CD4-positive, alpha-beta T cell (primary cell): ENCODE measurements around the gene SORCS2. TPM values are rescaled to one million over a fixed set of nuclear protein-coding genes. Genes with fewer than 3 reads are reported as not detected.

Experiments used
- ATAC-seq: fragments of 200-7000 bp; cut with Tn5 transposase; one replicate; pipeline ENCODE4 v1.10.0; 2022; ENCODE audit warnings: mild to moderate bottlenecking; ENCODE audit not compliant: poor library complexity
- CTCF ChIA-PET: fragments of 350-600 bp; sonication (Branson Sonifier 250); formaldehyde crosslinking; loops from one replicate; lab custom pipeline; 2021; ENCODE audit warnings: antibody characterized with exemption, inconsistent platforms; lab: Charles Lee
- POLR2A ChIA-PET: fragments of 350-600 bp; sonication (Branson Sonifier 250); formaldehyde crosslinking; loops from one replicate; lab custom pipeline; 2021; ENCODE audit warnings: antibody characterized with exemption, inconsistent platforms; lab: Charles Lee
- DNase-seq, 14 experiments: peaks; one replicate each; pipeline ENCODE4 v3.0.0-alpha.2; 2013 to 2020; ENCODE audit warnings: mixed read lengths in 2 of 14
- H3K27ac ChIP-seq, 2 donors: one replicate each; pipeline versions ENCODE4 v1.5.1 to v1.7.0; 2013; ENCODE audit warnings: low read length in 2 of 2, low read depth in 1 of 2, mild to moderate bottlenecking in 1 of 2
- H3K27me3 ChIP-seq, 2 experiments: 1 replicate in 1 of 2; 2 replicates in 1 of 2; pipeline versions ENCODE4 v1.6.1 to v1.7.0; 2013; ENCODE audit warnings: low read length in 2 of 2, control low read depth in 1 of 2, mild to moderate bottlenecking in 1 of 2, moderate library complexity in 1 of 2; ENCODE audit not compliant: insufficient read depth in 2 of 2, control insufficient read depth in 1 of 2
- H3K36me3 ChIP-seq: one replicate; pipeline ENCODE4 v1.6.1; 2013; ENCODE audit warnings: low read length, control low read depth; ENCODE audit not compliant: insufficient read depth
- H3K4me1 ChIP-seq: one replicate; pipeline ENCODE4 v1.6.1; 2013; ENCODE audit warnings: low read length, control low read depth; ENCODE audit not compliant: insufficient read depth
- H3K4me3 ChIP-seq: one replicate; pipeline ENCODE4 v1.5.1; 2013; ENCODE audit warnings: mild to moderate bottlenecking, low read length, moderate library complexity
- H3K9me3 ChIP-seq, 2 experiments: 1 replicate in 1 of 2; 2 replicates in 1 of 2; pipeline versions ENCODE4 v1.6.1 to v1.7.0; 2013; ENCODE audit warnings: low read length in 2 of 2, mild to moderate bottlenecking in 2 of 2, control low read depth in 1 of 2, moderate library complexity in 1 of 2; ENCODE audit not compliant: control insufficient read depth in 1 of 2, insufficient read depth in 1 of 2
- H3K27ac Mint-ChIP-seq: one replicate; pipeline ENCODE4 v1.8.0; 2020; ENCODE audit warnings: mixed read lengths
- H3K27me3 Mint-ChIP-seq: one replicate; pipeline ENCODE4 v1.8.0; 2021; ENCODE audit warnings: mixed read lengths
- H3K36me3 Mint-ChIP-seq: one replicate; pipeline ENCODE4 v1.8.0; 2021; ENCODE audit warnings: low read depth, mixed read lengths
- H3K4me1 Mint-ChIP-seq: one replicate; pipeline ENCODE4 v1.8.0; 2021; ENCODE audit warnings: low read depth, mixed read lengths
- H3K4me3 Mint-ChIP-seq: one replicate; pipeline ENCODE4 v1.8.0; 2020; ENCODE audit warnings: mild to moderate bottlenecking, mixed read lengths
- H3K9me3 Mint-ChIP-seq: one replicate; pipeline ENCODE4 v1.8.0; 2020; ENCODE audit warnings: mixed read lengths
- intact Hi-C, 2 experiments: fragments of 100-400 bp; cut with DNase I in 1 of 2; cut with micrococcal nuclease in 1 of 2; formaldehyde crosslinking; loops; one replicate each; pipeline versions ENCODE4 v1.15.1 to v1.9.0; 2023 to 2025; cut with DNase I, micrococcal nuclease
- total RNA-seq, 174 experiments: library from RNA in 2 of 174; stranded (reverse) in 2 of 174; gene quantifications; one replicate each; pipeline ENCODE4 v1.2.3 and lab custom pipeline; 2021 to 2026
- TF ChIP-seq, protein P1 (sequence below): fragments of 200-600 bp; IDR thresholded peaks from one replicate; pipeline ENCODE4 v1.8.0; 2022; ENCODE audit warnings: antibody characterized with exemption, mild to moderate bottlenecking

SORCS2 gene
- total RNA-seq, 2 experiments from 2014 or later, result not detected

DNA sequence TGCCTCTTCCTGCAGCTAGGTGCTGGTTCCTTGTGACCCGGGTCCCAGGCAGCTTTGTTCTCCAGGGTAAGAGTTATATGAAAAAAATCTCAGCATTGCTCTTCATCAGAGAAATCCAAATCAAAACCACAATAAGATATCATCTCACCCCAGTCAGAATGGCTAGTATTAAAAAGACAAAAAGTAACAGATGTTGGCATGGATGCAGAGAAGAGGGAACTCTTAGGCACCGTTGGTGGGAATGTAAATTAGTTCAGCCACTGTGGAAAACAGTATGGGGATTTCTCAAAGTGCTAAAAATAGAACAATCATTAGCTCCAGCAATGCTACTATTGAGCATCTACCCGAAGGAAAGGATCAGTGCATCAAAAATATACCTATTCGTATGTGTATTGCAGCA lies 61.5 kb downstream of the SORCS2 start:
- intact Hi-C loops, result no loop called here
- H3K27ac ChIP-seq, result no peak overlapping the region
- ATAC-seq (no peak), DNase-seq (no peak)
- ChIA-PET CTCF (no interaction called here), POLR2A (no interaction called here)
- peaks cover 5 to 7% of the 10 kb centered on the region in 2 experiments for H3K9me3 ChIP-seq
- no peaks in the 10 kb centered on the region for H3K27me3 ChIP-seq
- no peak overlapping the region for H3K4me3 ChIP-seq
- TF ChIP-seq, protein P1, sequence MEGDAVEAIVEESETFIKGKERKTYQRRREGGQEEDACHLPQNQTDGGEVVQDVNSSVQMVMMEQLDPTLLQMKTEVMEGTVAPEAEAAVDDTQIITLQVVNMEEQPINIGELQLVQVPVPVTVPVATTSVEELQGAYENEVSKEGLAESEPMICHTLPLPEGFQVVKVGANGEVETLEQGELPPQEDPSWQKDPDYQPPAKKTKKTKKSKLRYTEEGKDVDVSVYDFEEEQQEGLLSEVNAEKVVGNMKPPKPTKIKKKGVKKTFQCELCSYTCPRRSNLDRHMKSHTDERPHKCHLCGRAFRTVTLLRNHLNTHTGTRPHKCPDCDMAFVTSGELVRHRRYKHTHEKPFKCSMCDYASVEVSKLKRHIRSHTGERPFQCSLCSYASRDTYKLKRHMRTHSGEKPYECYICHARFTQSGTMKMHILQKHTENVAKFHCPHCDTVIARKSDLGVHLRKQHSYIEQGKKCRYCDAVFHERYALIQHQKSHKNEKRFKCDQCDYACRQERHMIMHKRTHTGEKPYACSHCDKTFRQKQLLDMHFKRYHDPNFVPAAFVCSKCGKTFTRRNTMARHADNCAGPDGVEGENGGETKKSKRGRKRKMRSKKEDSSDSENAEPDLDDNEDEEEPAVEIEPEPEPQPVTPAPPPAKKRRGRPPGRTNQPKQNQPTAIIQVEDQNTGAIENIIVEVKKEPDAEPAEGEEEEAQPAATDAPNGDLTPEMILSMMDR, result no peak
- H3K4me1 ChIP-seq, result no peaks in the 10 kb centered on the region
- peaks cover 9% of the 10 kb centered on the region for H3K27me3 Mint-ChIP-seq
- peaks cover 2% of the 10 kb centered on the region for H3K9me3 Mint-ChIP-seq
- no peak overlapping the region for H3K27ac Mint-ChIP-seq
- no peak overlapping the region for H3K4me3 Mint-ChIP-seq
- no peaks in the 10 kb centered on the region for H3K36me3 ChIP-seq
- no peaks in the 10 kb centered on the region for H3K4me1 Mint-ChIP-seq
- H3K36me3 Mint-ChIP-seq, result no peaks in the 10 kb centered on the region

DNA sequence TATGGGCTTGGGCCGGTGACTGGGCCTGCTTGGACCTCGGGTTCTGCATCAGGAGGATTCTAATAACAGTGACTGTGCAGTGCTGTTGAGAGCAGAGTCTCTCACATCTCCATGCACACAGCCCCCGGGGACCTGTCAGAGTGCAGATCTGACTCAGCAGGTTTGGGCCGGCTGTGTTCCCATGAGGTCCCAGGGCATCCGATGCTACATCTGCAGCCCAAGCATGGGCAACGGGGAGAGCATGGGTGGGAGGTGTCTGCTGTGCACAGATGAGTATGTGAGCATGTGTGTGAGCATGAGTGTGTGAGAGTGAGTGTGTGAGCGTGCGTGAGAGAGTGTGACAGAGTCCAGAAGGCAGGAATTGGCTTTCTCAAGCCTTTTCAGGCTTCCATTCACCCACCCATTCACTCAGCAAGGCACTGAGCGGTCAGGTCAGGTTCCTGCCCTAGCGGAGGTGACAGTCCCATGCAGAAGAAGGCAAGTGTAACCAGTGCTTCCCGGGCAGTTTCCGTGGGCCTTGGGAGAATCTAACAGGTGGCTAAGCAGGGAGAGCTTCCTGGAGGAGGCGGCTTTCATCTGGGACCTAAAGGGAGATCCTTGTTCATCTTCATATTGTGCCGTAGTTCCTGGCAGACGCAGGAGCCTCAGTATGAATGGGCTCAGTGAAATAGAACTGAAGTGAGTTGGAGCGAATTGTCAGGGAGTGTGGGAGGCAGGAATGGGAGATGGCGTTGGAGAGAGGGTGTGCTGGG lies 62.6 kb downstream of the SORCS2 start:
- Mint-ChIP-seq H3K9me3 (no peaks in the 10 kb centered on the region), H3K4me3 (no peak overlapping the region), H3K36me3 (no peaks in the 10 kb centered on the region), H3K27ac (no peak overlapping the region), H3K27me3 (peaks cover 9% of the 10 kb centered on the region), H3K4me1 (no peaks in the 10 kb centered on the region)
- intact Hi-C loops, result no loop called here
- DNase-seq (no peak), ATAC-seq (no peak)
- TF ChIP-seq, protein P1, result no peak
- peaks cover 0 to 14% of the 10 kb centered on the region in 2 experiments for H3K9me3 ChIP-seq
- H3K27me3 ChIP-seq, result no peaks in the 10 kb centered on the region
- no peak overlapping the region for H3K4me3 ChIP-seq
- CTCF ChIA-PET, result no interaction called here
- H3K36me3 ChIP-seq, result no peaks in the 10 kb centered on the region
- no peak overlapping the region for H3K27ac ChIP-seq
- no peaks in the 10 kb centered on the region for H3K4me1 ChIP-seq
- POLR2A ChIA-PET, result no interaction called here

DNA sequence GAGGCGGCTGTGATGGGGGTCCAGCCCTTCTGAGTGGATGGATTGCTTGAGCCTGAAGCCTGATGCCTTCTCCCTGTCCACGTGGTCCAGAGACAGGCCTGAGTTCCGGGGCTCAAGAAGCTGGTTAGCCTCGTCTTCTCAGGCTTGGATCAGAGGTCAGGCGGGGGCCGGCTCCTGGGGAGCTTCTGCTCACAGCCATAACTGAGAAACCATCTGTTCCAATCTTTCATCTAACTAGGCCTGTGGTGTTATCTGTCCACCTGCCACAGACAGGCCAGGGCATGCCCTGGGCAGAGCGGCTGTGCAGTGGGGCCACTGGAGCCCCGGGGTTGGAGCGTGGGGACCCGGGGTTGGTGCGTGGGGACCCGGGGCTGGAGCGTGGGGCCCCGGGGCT lies 63.1 kb downstream of the SORCS2 start:
- H3K9me3 Mint-ChIP-seq, result no peaks in the 10 kb centered on the region
- peaks cover 0 to 18% of the 10 kb centered on the region in 2 experiments for H3K9me3 ChIP-seq
- H3K4me3 ChIP-seq, result no peak overlapping the region
- TF ChIP-seq, protein P1, result no peak
- CTCF ChIA-PET, result no interaction called here
- H3K4me1 ChIP-seq, result no peaks in the 10 kb centered on the region
- H3K27ac ChIP-seq, result no peak overlapping the region
- H3K36me3 ChIP-seq, result no peaks in the 10 kb centered on the region
- H3K4me1 Mint-ChIP-seq, result no peaks in the 10 kb centered on the region
- no peak overlapping the region for H3K27ac Mint-ChIP-seq
- no peaks in the 10 kb centered on the region for H3K27me3 ChIP-seq
- no peak overlapping the region for H3K4me3 Mint-ChIP-seq
- ATAC-seq (no peak), DNase-seq (no peak)
- no peaks in the 10 kb centered on the region for H3K36me3 Mint-ChIP-seq
- intact Hi-C loops, result no loop called here
- POLR2A ChIA-PET, result no interaction called here
- peaks cover 9% of the 10 kb centered on the region for H3K27me3 Mint-ChIP-seq
